Testis (tissue), 2 donors: ENCODE results near the gene NR5A1.

ENCODE experiments used
- CTCF ChIP-seq, 3 experiments: fragments of 450-650 bp in 2 of 3; fragments of 200-600 bp in 1 of 3; sonication (generic) in 1 of 3; IDR thresholded peaks; one replicate each; pipeline ENCODE4 v1.5.1; 2016 to 2019; ENCODE audit warnings: antibody characterized with exemption in 3 of 3, mild to moderate bottlenecking in 2 of 3, moderate library complexity in 1 of 3
- POLR2A ChIP-seq: fragments of 450-650 bp; IDR thresholded peaks from one replicate; pipeline ENCODE4 v1.6.1; 2017; ENCODE audit warnings: antibody characterized with exemption, mild to moderate bottlenecking, moderate library complexity

DNA sequence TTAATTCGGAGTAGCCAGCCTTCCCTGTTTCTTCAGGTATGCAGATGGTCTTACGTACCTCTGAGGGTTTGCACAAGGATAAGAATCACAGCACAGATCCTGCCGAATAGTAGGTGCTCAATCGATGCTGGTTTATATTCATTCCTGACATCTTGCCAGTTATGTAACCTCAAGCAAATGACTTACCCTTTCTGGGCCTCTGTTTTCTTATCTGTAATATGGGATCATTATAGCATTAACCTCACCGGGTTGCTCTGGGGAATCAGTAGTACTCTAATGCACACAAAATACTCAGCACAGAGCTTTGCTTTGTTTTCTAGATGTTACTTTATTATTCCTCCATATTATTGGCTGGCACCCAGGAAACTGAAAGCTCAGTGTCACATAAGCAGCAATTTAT, 7.7 kb upstream of the NR5A1 start:
- TF ChIP-seq CTCF (IDR thresholded peaks at IDR 0.05), result no peak
- TF ChIP-seq POLR2A, result no peak
